K562 (cell line): ENCODE measurements around the gene PDE4A. TPM values are rescaled to one million over a fixed set of nuclear protein-coding genes. Genes with fewer than 3 reads are reported as not detected.
A peak's percentile ranks its signal among the peaks of the same experiment; 100 is the strongest.

Experiments used
- ATAC-seq: fragments of 200-7000 bp; cut with Tn5 transposase; 3 replicates; pipeline ENCODE4 v1.9.1; 2020; ENCODE audit warnings: moderate library complexity
- BruUV-seq: library from RNA; stranded (reverse); fragments of 400-500 nt; replicated peaks from 2 replicates; lab custom pipeline; 2021; lab: Mats Ljungman, UMichigan
- CTCF ChIA-PET: fragments of 300-600 bp; formaldehyde crosslinking; extraction: SDS; loops from one replicate; lab custom pipeline; 2021; ENCODE audit warnings: low intra/inter-chr PET ratio; lab: Yijun Ruan, JAX
- POLR2A ChIA-PET: fragments of 300-600, 350-650 bp; sonication (Branson Sonifier 250); formaldehyde crosslinking; extraction: SDS; loops from one replicate; lab custom pipeline; 2021; ENCODE audit warnings: antibody characterized with exemption, inconsistent platforms; lab: Yijun Ruan, JAX
- DNase-seq, 4 experiments: peaks; one replicate each; pipeline versions ENCODE4 v3.0.0 to v3.0.0-alpha.2; 2011 to 2018; ENCODE audit warnings: low spot score in 3 of 4, mixed read lengths in 3 of 4; ENCODE audit errors: extremely low read depth in 1 of 4
- FAIRE-seq: peaks from 2 replicates; lab custom pipeline; 2011; peaks lifted over from hg19 to GRCh38; lab: Jason Lieb, UNC
- H2AFZ ChIP-seq: 2 replicates; pipeline ENCODE4 v1.6.0; 2011; ENCODE audit warnings: low read depth, low read length, control low read depth, inconsistent platforms
- H3K27ac ChIP-seq: fragments of 200-600 bp; 3 replicates; pipeline ENCODE4 v1.8.0; 2011; ENCODE audit warnings: low read depth, mild to moderate bottlenecking, control low read depth, inconsistent platforms, low read length, moderate library complexity, mixed read lengths; ENCODE audit errors: extremely low read depth
- H3K27me3 ChIP-seq, 2 experiments: fragments of 300-600 bp in 1 of 2; 2 replicates in 1 of 2; 3 replicates in 1 of 2; pipeline versions ENCODE4 v1.6.0 to v1.8.0; 2011; ENCODE audit warnings: inconsistent platforms in 2 of 2, low read length in 2 of 2, mild to moderate bottlenecking in 1 of 2, mixed read lengths in 1 of 2, moderate library complexity in 1 of 2; ENCODE audit not compliant: control insufficient read depth in 2 of 2, insufficient read depth in 2 of 2
- H3K36me3 ChIP-seq: fragments of 300-600 bp; 3 replicates; pipeline ENCODE4 v1.8.0; 2011; ENCODE audit warnings: mild to moderate bottlenecking, low read length, inconsistent platforms; ENCODE audit not compliant: control insufficient read depth, insufficient read depth
- H3K4me1 ChIP-seq, 2 experiments: fragments of 200-600 bp in 1 of 2; replicated peaks in 1 of 2; 2 replicates in 1 of 2; 3 replicates in 1 of 2; pipeline versions ENCODE4 v1.5.1 to v1.8.0; 2011; ENCODE audit warnings: inconsistent platforms in 2 of 2, low read length in 2 of 2, mild to moderate bottlenecking in 1 of 2, mixed read lengths in 1 of 2, moderate library complexity in 1 of 2; ENCODE audit not compliant: control insufficient read depth in 2 of 2, insufficient read depth in 2 of 2
- H3K4me2 ChIP-seq: 2 replicates; pipeline ENCODE4 v1.6.1; 2011; ENCODE audit warnings: low read length, control low read depth, inconsistent platforms, mixed read lengths; ENCODE audit not compliant: insufficient read depth
- H3K4me3 ChIP-seq: fragments of 200-600 bp; sonication (generic), shearing (Covaris generic); 2 replicates; pipeline ENCODE4 v1.5.1; 2016; ENCODE audit warnings: control low read depth, inconsistent platforms
- H3K79me2 ChIP-seq: fragments of 200-600 bp; 3 replicates; pipeline ENCODE4 v1.8.0; 2011; ENCODE audit warnings: low read length, inconsistent platforms; ENCODE audit not compliant: control insufficient read depth, insufficient read depth
- H3K9ac ChIP-seq, 2 experiments: 2 replicates each; pipeline versions ENCODE4 v1.6.0 to v1.6.1; 2011; ENCODE audit warnings: low read depth in 2 of 2, low read length in 2 of 2, control low read depth in 1 of 2, inconsistent platforms in 1 of 2, mild to moderate bottlenecking in 1 of 2, mixed read lengths in 1 of 2; ENCODE audit not compliant: insufficient read depth in 1 of 2
- H3K9me1 ChIP-seq: one replicate; pipeline ENCODE4 v1.6.0; 2011; ENCODE audit warnings: inconsistent platforms, mild to moderate bottlenecking, low read length, moderate library complexity; ENCODE audit not compliant: control insufficient read depth, insufficient read depth
- H3K9me3 ChIP-seq: replicated peaks from 2 replicates; pipeline ENCODE4 v1.5.1; 2011; ENCODE audit warnings: low read depth, low read length, inconsistent platforms; ENCODE audit not compliant: control insufficient read depth, insufficient read depth
- H4K20me1 ChIP-seq: replicated peaks from 2 replicates; pipeline ENCODE4 v1.6.1; 2011; ENCODE audit warnings: low read length, inconsistent platforms, mixed read lengths; ENCODE audit not compliant: control insufficient read depth, insufficient read depth
- ETV1 ChIP-seq: fragments of 450-650 bp; conservative IDR thresholded peaks from 2 replicates; pipeline ENCODE4 v1.6.1; 2016; ENCODE audit warnings: missing genetic modification characterization, control low read depth, low read depth, missing compliant biosample characterization
- HDAC2 ChIP-seq: fragments of 450-650 bp; IDR thresholded peaks from 2 replicates; pipeline ENCODE4 v1.6.1; 2016; ENCODE audit warnings: mild to moderate bottlenecking
- PRMT5 ChIP-seq: sonication (generic); formaldehyde crosslinking; IDR thresholded peaks from 2 replicates; pipeline ENCODE4 v1.5.0; 2020; ENCODE audit warnings: missing genetic modification reagents
- RB1 ChIP-seq: fragments of 450-650 bp; IDR thresholded peaks from 2 replicates; pipeline ENCODE4 v1.6.1; 2017; ENCODE audit warnings: low read depth, mild to moderate bottlenecking
- SMAD4 ChIP-seq: fragments of 250-450 bp; sonication (Bioruptor Pico); conservative IDR thresholded peaks from 2 replicates; pipeline ENCODE4 v1.8.0; 2021; ENCODE audit warnings: inconsistent platforms, mild to moderate bottlenecking, moderate library complexity
- TFAM ChIP-seq: fragments of 250-450 bp; sonication (Bioruptor Pico); conservative IDR thresholded peaks from 2 replicates; pipeline ENCODE4 v1.5.0; 2021; ENCODE audit warnings: mild to moderate bottlenecking, moderate library complexity
- YY1 ChIP-seq, 3 experiments: IDR thresholded peaks; 2 replicates each; pipeline ENCODE4 v1.6.1; 2011; ENCODE audit warnings: low read length in 2 of 3, mild to moderate bottlenecking in 2 of 3, moderate library complexity in 2 of 3, borderline replicate concordance in 1 of 3, control low read depth in 1 of 3, low read depth in 1 of 3; ENCODE audit not compliant: insufficient read depth in 3 of 3, insufficient replicate concordance in 2 of 3, control insufficient read depth in 1 of 3, insufficient read length in 1 of 3; ENCODE audit errors: extremely low read depth in 1 of 3
- in situ Hi-C: fragments of 300-500 bp; cut with MboI; formaldehyde crosslinking; loops from 4 replicates; pipeline ENCODE4 v1.15.0; 2018; ENCODE audit warnings: inconsistent platforms, mixed read lengths
- intact Hi-C: fragments of 100-400 bp; cut with micrococcal nuclease; formaldehyde crosslinking; loops from 2 replicates; pipeline ENCODE4 v1.14.2; 2022
- polyA plus RNA-seq, 8 experiments: library from polyadenylated mRNA; depleted of rRNA in 4 of 8; stranded (reverse) in 5 of 8; unstranded in 3 of 8; fragments of >200 nt; fragmentation: Nextera tagmentation in 2 of 8; fragmentation: Illumina TruSeq in 1 of 8; extraction: Ambion mirVana in 2 of 8; extraction: Trizol in 1 of 8; gene quantifications; 2 replicates each; pipeline versions ENCODE4 v1.2.1 to v1.2.3, GENCODE V29; 2011 to 2014; ENCODE audit warnings: inconsistent platforms in 1 of 8, missing spikeins in 1 of 8
- total RNA-seq, 7 experiments: library from RNA; depleted of rRNA in 6 of 7; stranded (reverse); fragments of >200 nt in 6 of 7; fragmentation: Illumina TruSeq in 2 of 7; extraction: Trizol in 2 of 7; gene quantifications; 2 replicates each; pipeline versions ENCODE4 v1.2.1 to v1.2.3, GENCODE V29; 2011 to 2021; ENCODE audit warnings: low replicate concordance in 1 of 7
- TF ChIP-seq, protein P1 (sequence below): fragments of 450-650 bp; formaldehyde crosslinking; conservative IDR thresholded peaks from 2 replicates; pipeline ENCODE4 v1.4.0; 2022; ENCODE audit warnings: mild to moderate bottlenecking, missing genetic modification characterization
- TF ChIP-seq, protein P2 (sequence below), 2 experiments: fragments of 450-650 bp; formaldehyde crosslinking in 1 of 2; IDR thresholded peaks; 2 replicates each; pipeline versions ENCODE4 v1.4.0 to v1.6.1; 2014 to 2020; ENCODE audit warnings: mild to moderate bottlenecking in 2 of 2, borderline replicate concordance in 1 of 2, low read depth in 1 of 2
- TF ChIP-seq, protein P3 (sequence below): fragments of 250-450 bp; sonication (Bioruptor Pico); IDR thresholded peaks from 2 replicates; pipeline ENCODE4 v1.8.0; 2022; ENCODE audit warnings: moderate library complexity, mild to moderate bottlenecking, inconsistent platforms

The PDE4A gene
- total and polyA plus RNA-seq, 9 of the 15 experiments (the other 6 are each of a cell fraction or from before 2014, with no cell fraction given) = 0.66 to 26.9 (median 4.6) TPM

DNA sequence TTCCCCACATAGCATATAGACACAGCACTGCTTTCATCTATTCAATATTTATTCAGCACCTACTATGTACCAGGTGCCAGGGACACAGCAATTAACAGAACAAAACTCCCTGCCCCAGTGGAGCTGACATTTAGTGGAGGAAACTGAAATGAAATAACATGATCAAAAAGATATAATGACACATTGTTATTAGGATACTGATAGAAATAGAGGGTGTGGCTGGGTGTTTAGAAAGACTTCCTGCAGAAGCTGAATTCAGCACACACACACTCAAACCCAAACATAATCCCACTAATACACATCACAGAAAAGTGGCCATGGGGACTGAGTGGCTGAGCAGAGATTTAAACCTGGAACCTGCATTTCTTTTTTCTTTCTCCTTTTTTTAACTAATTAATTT, 13.2 kb upstream of the PDE4A start:
- H3K27ac ChIP-seq = no peak overlapping the region
- intact Hi-C loops = no loop called here

More for the DNA sequence above, 13.2 kb upstream of the PDE4A start:
- TF ChIP-seq, protein P1, sequence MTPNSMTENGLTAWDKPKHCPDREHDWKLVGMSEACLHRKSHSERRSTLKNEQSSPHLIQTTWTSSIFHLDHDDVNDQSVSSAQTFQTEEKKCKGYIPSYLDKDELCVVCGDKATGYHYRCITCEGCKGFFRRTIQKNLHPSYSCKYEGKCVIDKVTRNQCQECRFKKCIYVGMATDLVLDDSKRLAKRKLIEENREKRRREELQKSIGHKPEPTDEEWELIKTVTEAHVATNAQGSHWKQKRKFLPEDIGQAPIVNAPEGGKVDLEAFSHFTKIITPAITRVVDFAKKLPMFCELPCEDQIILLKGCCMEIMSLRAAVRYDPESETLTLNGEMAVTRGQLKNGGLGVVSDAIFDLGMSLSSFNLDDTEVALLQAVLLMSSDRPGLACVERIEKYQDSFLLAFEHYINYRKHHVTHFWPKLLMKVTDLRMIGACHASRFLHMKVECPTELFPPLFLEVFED (CRISPR knock-in tag) = no peak
- TF ChIP-seq, protein P2, sequence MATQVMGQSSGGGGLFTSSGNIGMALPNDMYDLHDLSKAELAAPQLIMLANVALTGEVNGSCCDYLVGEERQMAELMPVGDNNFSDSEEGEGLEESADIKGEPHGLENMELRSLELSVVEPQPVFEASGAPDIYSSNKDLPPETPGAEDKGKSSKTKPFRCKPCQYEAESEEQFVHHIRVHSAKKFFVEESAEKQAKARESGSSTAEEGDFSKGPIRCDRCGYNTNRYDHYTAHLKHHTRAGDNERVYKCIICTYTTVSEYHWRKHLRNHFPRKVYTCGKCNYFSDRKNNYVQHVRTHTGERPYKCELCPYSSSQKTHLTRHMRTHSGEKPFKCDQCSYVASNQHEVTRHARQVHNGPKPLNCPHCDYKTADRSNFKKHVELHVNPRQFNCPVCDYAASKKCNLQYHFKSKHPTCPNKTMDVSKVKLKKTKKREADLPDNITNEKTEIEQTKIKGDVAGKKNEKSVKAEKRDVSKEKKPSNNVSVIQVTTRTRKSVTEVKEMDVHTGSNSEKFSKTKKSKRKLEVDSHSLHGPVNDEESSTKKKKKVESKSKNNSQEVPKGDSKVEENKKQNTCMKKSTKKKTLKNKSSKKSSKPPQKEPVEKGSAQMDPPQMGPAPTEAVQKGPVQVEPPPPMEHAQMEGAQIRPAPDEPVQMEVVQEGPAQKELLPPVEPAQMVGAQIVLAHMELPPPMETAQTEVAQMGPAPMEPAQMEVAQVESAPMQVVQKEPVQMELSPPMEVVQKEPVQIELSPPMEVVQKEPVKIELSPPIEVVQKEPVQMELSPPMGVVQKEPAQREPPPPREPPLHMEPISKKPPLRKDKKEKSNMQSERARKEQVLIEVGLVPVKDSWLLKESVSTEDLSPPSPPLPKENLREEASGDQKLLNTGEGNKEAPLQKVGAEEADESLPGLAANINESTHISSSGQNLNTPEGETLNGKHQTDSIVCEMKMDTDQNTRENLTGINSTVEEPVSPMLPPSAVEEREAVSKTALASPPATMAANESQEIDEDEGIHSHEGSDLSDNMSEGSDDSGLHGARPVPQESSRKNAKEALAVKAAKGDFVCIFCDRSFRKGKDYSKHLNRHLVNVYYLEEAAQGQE (IDR thresholded peaks at IDR 0.05; ENCODE audit: borderline replicate concordance) = no peak
- TF ChIP-seq, protein P2 (CRISPR knock-in tag; IDR thresholded peaks at IDR 0.05; ENCODE audit: low read depth) = no peak
- TF ChIP-seq RB1 = no peak
- no peak for TF ChIP-seq TFAM (CRISPR knock-in tag)
- TF ChIP-seq YY1 (IDR thresholded peaks at IDR 0.05; ENCODE audit: borderline replicate concordance in 1 of 3, control insufficient read depth in 1 of 3, extremely low read depth in 1 of 3, insufficient read depth in 3 of 3, insufficient read length in 1 of 3, insufficient replicate concordance in 2 of 3, low read depth in 1 of 3, low read length in 2 of 3) = no peak
- no peak for TF ChIP-seq SMAD4 (CRISPR knock-in tag)
- no peak for TF ChIP-seq ETV1 (tag)
- no peak for TF ChIP-seq HDAC2
- TF ChIP-seq, protein P3, sequence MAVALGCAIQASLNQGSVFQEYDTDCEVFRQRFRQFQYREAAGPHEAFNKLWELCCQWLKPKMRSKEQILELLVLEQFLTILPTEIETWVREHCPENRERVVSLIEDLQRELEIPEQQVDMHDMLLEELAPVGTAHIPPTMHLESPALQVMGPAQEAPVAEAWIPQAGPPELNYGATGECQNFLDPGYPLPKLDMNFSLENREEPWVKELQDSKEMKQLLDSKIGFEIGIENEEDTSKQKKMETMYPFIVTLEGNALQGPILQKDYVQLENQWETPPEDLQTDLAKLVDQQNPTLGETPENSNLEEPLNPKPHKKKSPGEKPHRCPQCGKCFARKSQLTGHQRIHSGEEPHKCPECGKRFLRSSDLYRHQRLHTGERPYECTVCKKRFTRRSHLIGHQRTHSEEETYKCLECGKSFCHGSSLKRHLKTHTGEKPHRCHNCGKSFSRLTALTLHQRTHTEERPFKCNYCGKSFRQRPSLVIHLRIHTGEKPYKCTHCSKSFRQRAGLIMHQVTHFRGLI (CRISPR knock-in tag) = no peak
- TF ChIP-seq PRMT5 (CRISPR knock-in tag) = no peak
- TF ChIP-seq, all 486 proteins: peak for 0
- Histone ChIP-seq H3K79me2 (peaks cover 17% of the 10 kb centered on the region), H3K27me3 (no peaks in the 10 kb centered on the region), H3K4me3 (no peak overlapping the region), H3K9ac (no peak overlapping the region), H3K36me3 (no peaks in the 10 kb centered on the region), H4K20me1 (no peaks in the 10 kb centered on the region), H3K9me1 (no peaks in the 10 kb centered on the region), H3K4me1 (peaks cover under 1 to 32% of the 10 kb centered on the region in 2 experiments; a peak in 4 of 5 replicates), H3K4me2 (no peak overlapping the region), H3K9me3 (no peaks in the 10 kb centered on the region), H2AFZ (no peak overlapping the region)
- ChIA-PET POLR2A (interaction anchor here (1.0 kb wide), 1 partner anchor 15 kb away, joined by 3 read pairs; no protein-coding TSS in a partner anchor), CTCF (no interaction called here)
- ATAC-seq (no peak), DNase-seq (peak in 1 of 4 experiments; percentile 2), FAIRE-seq (no peak)
- BruUV-seq = no TSS peak
- in situ Hi-C loops = loop anchor here (5.0 kb wide), 1 partner anchor 165 kb away; no protein-coding TSS in a partner anchor
